H1 (cell line): ENCODE results near the gene CXCL14.

ENCODE experiments used
- BCL11A ChIP-seq, 2 experiments: IDR thresholded peaks; one replicate each; pipeline ENCODE4 v1.6.1; 2011; ENCODE audit warnings: low read depth in 2 of 2, low read length in 2 of 2, mild to moderate bottlenecking in 2 of 2
- CTBP2 ChIP-seq: IDR thresholded peaks from 2 replicates; pipeline ENCODE4 v1.7.0; 2011; ENCODE audit warnings: borderline replicate concordance, mild to moderate bottlenecking, moderate library complexity, mixed read lengths, low read length; ENCODE audit not compliant: insufficient read depth, insufficient read length
- JUN ChIP-seq: IDR thresholded peaks from 2 replicates; pipeline ENCODE4 v1.6.1; 2011; ENCODE audit warnings: low read depth, mild to moderate bottlenecking, improper control_type of control experiment, low read length
- NRF1 ChIP-seq: IDR thresholded peaks from 2 replicates; pipeline ENCODE4 v1.6.1; 2011; ENCODE audit warnings: mild to moderate bottlenecking, low read depth, low read length, improper control_type of control experiment
- POLR2A ChIP-seq, 2 experiments: IDR thresholded peaks; 1 replicate in 1 of 2; 2 replicates in 1 of 2; pipeline ENCODE4 v1.6.1; 2011; ENCODE audit warnings: low read depth in 2 of 2, low read length in 2 of 2, mild to moderate bottlenecking in 2 of 2; ENCODE audit errors: control extremely low read depth in 1 of 2
- POLR2AphosphoS5 ChIP-seq: IDR thresholded peaks from 2 replicates; pipeline ENCODE4 v1.6.1; 2011; ENCODE audit warnings: low read depth, low read length
- RXRA ChIP-seq: IDR thresholded peaks from 2 replicates; pipeline ENCODE4 v1.6.1; 2011; ENCODE audit warnings: low read depth, mild to moderate bottlenecking, low read length, moderate library complexity; ENCODE audit not compliant: insufficient read depth
- SP1 ChIP-seq: IDR thresholded peaks from 2 replicates; pipeline ENCODE4 v1.6.1; 2011; ENCODE audit warnings: low read depth, low read length
- ZNF274 ChIP-seq: IDR thresholded peaks from 2 replicates; pipeline ENCODE4 v1.7.0; 2012; ENCODE audit warnings: low read length, borderline replicate concordance; ENCODE audit errors: extremely low read depth
- TF ChIP-seq, protein P1 (sequence below), 3 experiments: IDR thresholded peaks; 1 replicate in 2 of 3; 2 replicates in 1 of 3; pipeline versions ENCODE4 v1.5.1 to v1.6.1; 2011; ENCODE audit warnings: low read length in 3 of 3, mild to moderate bottlenecking in 3 of 3, inconsistent platforms in 2 of 3, low read depth in 1 of 3, moderate library complexity in 1 of 3; ENCODE audit not compliant: insufficient read depth in 1 of 3; ENCODE audit errors: control extremely low read depth in 1 of 3
- TF ChIP-seq, protein P2 (sequence below): IDR thresholded peaks from 2 replicates; pipeline ENCODE4 v1.6.1; 2011; ENCODE audit warnings: low read depth, mild to moderate bottlenecking, low read length; ENCODE audit not compliant: insufficient read depth

- no peak for TF ChIP-seq SP1
- TF ChIP-seq BCL11A (IDR thresholded peaks at IDR 0.05; ENCODE audit: low read depth in 2 of 2, low read length in 2 of 2), result no peak
- TF ChIP-seq, protein P1, sequence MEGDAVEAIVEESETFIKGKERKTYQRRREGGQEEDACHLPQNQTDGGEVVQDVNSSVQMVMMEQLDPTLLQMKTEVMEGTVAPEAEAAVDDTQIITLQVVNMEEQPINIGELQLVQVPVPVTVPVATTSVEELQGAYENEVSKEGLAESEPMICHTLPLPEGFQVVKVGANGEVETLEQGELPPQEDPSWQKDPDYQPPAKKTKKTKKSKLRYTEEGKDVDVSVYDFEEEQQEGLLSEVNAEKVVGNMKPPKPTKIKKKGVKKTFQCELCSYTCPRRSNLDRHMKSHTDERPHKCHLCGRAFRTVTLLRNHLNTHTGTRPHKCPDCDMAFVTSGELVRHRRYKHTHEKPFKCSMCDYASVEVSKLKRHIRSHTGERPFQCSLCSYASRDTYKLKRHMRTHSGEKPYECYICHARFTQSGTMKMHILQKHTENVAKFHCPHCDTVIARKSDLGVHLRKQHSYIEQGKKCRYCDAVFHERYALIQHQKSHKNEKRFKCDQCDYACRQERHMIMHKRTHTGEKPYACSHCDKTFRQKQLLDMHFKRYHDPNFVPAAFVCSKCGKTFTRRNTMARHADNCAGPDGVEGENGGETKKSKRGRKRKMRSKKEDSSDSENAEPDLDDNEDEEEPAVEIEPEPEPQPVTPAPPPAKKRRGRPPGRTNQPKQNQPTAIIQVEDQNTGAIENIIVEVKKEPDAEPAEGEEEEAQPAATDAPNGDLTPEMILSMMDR (IDR thresholded peaks at IDR 0.05; ENCODE audit: control extremely low read depth in 1 of 3, insufficient read depth in 1 of 3, low read depth in 1 of 3, low read length in 3 of 3), result no peak
- TF ChIP-seq POLR2A (IDR thresholded peaks at IDR 0.05; ENCODE audit: control extremely low read depth in 1 of 2, low read depth in 2 of 2, low read length in 2 of 2), result no peak
- TF ChIP-seq ZNF274, result no peak
- TF ChIP-seq POLR2AphosphoS5, result no peak
- no peak for TF ChIP-seq RXRA
- TF ChIP-seq NRF1, result no peak
- TF ChIP-seq, protein P2, sequence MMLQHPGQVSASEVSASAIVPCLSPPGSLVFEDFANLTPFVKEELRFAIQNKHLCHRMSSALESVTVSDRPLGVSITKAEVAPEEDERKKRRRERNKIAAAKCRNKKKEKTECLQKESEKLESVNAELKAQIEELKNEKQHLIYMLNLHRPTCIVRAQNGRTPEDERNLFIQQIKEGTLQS, result no peak
- no peak for TF ChIP-seq JUN
- TF ChIP-seq CTBP2, result no peak
These were observed 23.3 kb downstream of the CXCL14 start for GRCh38 chr5:135555530-135555929.
